GM18861 (cell line): Measurements from ENCODE around the gene BFSP2.
"Not testable (repeated sequence)": the region's sequence is repeated elsewhere in the genome, so short reads cannot be mapped to it uniquely, and the experiment has no call there.

ENCODE experiments used
- ATAC-seq: cut with Tn5 transposase; IDR thresholded peaks from one replicate; pipeline ENCODE4 v1.9.1; 2021; ENCODE audit not compliant: unreplicated experiment

Gene BFSP2

DNA sequence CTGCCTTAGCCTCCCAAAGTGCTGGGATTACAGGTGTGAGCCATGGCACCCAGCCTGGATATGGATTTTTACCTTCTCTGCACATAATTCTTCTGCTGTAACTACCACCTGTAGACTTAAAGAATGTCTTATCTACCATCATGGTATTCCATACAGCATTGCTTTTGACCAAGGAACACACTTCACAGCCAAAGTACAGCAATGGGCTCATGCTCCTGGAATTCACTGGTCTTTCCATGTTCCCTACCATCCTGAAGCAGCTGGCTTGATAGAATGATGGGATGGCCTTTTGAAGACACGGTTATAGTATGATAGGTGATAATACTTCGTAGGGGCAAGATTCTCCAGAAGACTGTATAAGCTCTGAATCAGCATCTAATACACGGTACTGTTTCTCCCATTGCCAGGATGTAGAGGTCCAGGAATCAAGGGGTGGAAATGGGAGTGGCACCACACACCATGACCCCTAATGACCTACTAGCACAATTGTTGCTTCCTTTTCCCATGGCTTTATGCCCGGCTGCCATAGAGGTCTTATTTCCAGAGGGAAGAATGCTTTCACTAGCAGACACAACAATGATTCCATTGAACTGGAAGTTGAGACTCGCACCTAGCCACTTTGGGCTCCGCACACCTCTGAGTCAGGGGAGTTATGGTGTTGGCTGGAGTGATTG, 112.7 kb downstream of the BFSP2 start:
- ATAC-seq, result no peak

DNA sequence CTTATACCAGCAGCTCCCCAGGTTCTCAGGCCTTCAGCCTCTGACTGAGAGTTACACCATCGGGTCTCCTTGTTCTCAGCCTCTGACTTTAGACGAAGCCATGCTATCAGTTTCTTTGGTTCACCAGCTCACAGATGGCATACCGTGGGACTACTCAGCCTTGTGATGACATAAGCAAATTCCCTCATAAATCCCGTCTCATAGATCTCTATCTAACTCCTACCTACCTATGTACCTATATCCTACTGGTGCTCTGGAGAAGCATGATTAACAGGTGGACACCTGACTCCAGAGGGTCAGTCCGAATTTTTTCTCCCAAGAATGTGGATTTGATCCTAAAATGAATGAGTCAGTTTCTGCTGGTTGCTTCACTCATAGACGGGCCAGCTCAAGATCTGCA, 114.6 kb downstream of the BFSP2 start:
- ATAC-seq, result no peak

DNA sequence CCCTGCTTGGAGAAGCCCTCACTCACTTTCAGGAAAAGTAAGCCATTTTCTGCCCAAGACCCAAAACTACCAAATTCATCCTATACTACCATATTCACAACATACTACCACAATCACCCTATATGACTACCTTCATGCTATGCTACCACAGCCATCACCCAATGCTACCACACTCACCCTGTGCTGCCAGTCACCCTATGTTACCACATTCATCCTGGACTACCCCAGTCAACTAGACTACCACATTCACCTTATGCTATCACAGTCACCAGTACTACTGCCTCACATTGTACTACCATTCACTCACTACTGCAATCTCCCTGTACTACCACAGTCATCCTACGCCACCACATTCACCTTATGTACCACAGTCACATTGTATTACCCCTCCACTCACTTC, 115.3 kb downstream of the BFSP2 start:
- ATAC-seq, result no peak

DNA sequence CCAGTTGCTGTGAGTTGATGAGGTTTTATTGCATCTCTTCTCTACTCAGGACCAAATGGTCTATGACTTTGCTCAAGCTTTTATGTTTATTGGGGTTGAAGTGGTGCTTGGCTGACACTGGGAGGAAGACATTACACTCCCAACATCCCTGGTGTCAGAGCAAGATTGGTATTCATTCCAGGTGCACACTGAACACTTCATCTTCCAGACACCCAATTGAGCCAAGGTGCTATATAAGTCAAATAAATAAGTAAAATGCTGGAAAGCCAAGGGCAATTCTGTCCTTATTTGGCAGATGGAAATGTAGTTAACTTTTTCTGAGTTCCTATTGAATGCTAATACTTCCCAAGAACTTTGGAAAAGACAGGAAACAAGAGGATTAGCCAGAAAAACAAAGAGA, 120.4 kb downstream of the BFSP2 start:
- no peak for ATAC-seq

DNA sequence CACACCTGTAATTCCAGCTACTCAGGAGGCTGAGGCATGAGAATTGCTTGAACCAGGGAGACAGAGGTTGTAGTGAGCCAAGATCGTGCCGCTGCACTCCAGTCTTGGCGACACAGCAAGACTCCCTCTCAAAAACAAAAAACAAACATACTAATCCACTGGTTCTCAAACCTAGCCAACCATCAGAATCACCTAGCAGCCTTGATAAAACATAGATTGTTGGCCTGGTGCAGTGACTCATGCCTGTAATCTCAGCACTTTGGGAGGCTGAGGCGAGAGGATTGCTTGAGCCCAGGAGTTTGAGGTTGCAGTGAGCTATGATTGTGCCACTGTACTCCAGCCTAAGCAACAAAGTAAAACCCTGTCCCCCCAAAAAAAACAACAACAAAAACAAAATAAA, 121.1 kb downstream of the BFSP2 start:
- not testable (repeated sequence) for ATAC-seq

DNA sequence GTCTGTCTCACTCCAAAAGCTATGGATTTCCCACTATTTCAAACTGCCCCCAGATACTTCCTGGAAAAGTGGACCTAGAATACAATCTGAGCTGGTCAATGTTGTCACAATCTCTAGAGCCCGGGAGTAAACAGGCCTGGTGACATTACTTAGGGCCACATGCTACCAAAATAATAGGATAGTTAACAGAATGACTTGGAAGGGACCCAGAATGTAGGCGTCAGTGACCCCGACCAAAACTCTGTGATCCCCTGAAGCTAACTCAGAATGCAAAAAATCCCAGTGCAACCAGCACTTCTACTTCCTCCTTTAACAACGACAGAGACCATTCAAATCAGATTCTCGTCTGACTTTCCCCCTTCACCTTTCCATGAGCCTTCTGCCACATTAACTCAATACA, 122.1 kb downstream of the BFSP2 start:
- ATAC-seq, result no peak

DNA sequence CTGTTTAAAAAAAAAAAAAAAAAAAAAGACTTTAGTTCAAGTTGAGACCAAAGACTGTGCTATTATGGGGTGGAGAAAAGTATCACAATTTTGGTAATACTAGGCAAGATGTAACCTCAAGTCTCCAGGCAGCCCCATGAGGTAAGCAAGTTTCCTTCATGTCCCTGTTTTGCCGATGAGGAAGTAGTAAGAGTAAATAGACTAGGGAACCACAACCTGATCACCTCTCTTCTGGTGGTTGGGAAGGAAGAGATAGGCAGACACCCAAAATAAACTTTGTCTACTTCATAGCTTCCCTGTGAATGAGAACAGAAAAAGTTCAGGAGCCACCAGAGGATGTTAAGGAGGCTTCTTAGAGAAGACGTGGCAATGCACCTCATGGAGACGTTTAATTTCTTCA, 123.9 kb downstream of the BFSP2 start:
- ATAC-seq, result not testable (repeated sequence)
